PFSK-1 (cell line): ENCODE data around the gene IGF1R.

Source experiments
- POLR2AphosphoS5 ChIP-seq: IDR thresholded peaks from 2 replicates; pipeline ENCODE4 v1.6.1; 2012; ENCODE audit warnings: low read depth, mild to moderate bottlenecking, control low read depth, low read length, moderate library complexity
- TAF1 ChIP-seq: IDR thresholded peaks from 2 replicates; pipeline ENCODE4 v1.6.1; 2012; ENCODE audit warnings: low read length, control low read depth, borderline replicate concordance; ENCODE audit not compliant: insufficient read depth
- TF ChIP-seq, protein P1 (sequence below), 2 experiments: IDR thresholded peaks; 2 replicates each; pipeline versions ENCODE4 v1.6.1 to v1.8.0; 2011 to 2012; ENCODE audit warnings: low read depth in 2 of 2, low read length in 2 of 2, control low read depth in 1 of 2, inconsistent platforms in 1 of 2, mild to moderate bottlenecking in 1 of 2, moderate library complexity in 1 of 2; ENCODE audit not compliant: insufficient read depth in 1 of 2

DNA sequence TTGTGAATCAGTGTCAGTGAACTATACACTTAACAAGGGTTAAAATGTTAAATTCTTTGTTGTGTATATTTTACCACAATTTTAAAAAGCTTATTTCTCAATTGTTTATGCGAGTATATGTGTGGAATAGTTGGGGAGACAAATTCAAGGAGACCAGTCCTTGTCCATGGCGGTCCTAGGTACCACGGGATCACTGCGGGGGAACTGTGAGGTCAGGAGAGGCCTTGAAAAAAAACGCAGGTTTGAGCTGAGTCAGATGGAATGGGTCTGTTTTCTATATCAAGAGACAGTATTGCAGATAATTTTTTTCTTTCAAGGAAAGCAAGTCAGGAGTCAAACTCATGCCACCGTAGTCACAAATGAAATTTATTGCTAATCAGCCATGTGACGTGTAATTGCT lies 18.5 kb downstream of the IGF1R start:
- TF ChIP-seq, protein P1, sequence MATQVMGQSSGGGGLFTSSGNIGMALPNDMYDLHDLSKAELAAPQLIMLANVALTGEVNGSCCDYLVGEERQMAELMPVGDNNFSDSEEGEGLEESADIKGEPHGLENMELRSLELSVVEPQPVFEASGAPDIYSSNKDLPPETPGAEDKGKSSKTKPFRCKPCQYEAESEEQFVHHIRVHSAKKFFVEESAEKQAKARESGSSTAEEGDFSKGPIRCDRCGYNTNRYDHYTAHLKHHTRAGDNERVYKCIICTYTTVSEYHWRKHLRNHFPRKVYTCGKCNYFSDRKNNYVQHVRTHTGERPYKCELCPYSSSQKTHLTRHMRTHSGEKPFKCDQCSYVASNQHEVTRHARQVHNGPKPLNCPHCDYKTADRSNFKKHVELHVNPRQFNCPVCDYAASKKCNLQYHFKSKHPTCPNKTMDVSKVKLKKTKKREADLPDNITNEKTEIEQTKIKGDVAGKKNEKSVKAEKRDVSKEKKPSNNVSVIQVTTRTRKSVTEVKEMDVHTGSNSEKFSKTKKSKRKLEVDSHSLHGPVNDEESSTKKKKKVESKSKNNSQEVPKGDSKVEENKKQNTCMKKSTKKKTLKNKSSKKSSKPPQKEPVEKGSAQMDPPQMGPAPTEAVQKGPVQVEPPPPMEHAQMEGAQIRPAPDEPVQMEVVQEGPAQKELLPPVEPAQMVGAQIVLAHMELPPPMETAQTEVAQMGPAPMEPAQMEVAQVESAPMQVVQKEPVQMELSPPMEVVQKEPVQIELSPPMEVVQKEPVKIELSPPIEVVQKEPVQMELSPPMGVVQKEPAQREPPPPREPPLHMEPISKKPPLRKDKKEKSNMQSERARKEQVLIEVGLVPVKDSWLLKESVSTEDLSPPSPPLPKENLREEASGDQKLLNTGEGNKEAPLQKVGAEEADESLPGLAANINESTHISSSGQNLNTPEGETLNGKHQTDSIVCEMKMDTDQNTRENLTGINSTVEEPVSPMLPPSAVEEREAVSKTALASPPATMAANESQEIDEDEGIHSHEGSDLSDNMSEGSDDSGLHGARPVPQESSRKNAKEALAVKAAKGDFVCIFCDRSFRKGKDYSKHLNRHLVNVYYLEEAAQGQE (IDR thresholded peaks at IDR 0.05; ENCODE audit: insufficient read depth in 1 of 2, low read depth in 2 of 2, low read length in 2 of 2), result no peak
- TF ChIP-seq TAF1 (no peak), POLR2AphosphoS5 (no peak)
